HG02610 (cell line): ENCODE data around the gene DRAP1.

Experiments
- ATAC-seq: cut with Tn5 transposase; IDR thresholded peaks from one replicate; pipeline ENCODE4 v1.9.1; 2021; ENCODE audit warnings: mild to moderate bottlenecking, moderate library complexity; ENCODE audit not compliant: unreplicated experiment

Gene DRAP1, protein sequence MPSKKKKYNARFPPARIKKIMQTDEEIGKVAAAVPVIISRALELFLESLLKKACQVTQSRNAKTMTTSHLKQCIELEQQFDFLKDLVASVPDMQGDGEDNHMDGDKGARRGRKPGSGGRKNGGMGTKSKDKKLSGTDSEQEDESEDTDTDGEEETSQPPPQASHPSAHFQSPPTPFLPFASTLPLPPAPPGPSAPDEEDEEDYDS

DNA sequence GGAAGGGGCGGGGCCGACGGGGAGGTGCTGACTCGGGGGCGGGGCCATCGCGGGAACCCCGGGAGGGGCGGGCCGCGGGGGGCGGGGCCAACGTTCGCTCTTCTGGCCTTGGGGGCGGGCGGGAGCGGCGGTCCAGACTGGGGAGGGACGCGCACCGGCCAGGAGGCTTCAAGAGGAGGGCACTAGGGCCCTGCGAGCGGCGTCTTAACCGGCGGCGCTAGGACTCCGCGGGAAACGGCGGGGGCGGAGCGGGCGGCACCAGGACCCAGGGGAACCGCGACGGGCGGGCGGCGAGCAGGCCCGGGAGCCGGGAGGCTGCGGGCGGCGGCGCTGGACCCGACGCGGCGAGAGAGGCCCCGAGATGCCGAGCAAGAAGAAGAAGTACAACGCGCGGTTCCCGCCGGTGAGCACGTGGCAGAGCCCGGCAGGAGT is at the start of gene DRAP1:
Gene DRAP1, plus strand, starts transcription at position 286 of the 432 bp plus-strand sequence. Its CDS starts 76 bp downstream, at position 362.
- peak; percentile 82 for ATAC-seq

DNA sequence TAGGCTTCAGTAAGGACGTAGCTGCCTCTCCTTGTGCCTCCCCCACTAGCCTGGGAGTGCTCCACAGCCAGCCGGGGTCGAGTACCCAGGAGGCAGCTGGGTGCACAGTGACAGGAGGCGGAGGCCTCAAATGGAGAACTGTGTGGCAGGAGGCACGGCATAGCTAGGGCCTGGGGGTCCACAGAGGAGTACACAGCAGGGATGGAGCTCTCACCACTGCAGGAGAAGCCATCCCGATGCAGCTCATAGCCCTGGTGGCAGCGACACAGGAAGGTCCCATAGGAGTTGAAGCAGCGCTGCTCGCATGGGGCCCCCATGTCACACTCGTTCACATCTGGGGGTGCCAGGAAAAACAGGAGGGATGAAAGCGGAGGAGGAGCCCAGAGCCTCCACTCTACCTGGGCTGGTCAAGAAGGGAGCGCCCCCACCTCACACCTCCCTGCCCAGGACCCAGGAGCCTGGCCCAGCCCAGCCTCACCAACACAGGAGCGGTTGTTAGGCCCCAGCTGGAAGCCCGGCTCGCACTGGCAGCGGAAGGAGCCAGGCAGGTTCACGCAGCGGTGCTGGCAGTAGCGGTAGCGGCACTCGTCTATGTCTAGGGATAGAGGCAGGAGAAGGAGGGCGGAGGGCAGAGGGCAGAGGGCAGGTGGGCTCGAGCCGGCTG is 49.5 kb upstream of the DRAP1 start:
- ATAC-seq: no peak

DNA sequence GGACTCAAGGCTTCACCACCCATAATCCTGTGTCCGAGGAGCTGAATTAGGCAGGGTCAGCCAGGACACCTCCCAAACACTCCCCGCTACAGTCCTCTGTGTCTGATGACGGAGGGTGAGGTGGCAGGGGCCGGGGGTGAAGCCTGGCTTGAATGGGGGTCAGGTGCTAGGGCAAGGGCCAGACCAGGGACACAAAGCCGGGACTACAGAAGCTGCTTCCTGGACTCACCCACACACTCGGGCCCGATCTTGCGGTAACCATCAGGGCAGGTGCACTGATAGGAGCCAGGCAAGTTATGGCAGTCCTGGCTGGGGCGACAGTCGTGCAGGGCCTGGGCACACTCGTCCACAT is 48.9 kb upstream of the DRAP1 start:
- ATAC-seq: no peak

DNA sequence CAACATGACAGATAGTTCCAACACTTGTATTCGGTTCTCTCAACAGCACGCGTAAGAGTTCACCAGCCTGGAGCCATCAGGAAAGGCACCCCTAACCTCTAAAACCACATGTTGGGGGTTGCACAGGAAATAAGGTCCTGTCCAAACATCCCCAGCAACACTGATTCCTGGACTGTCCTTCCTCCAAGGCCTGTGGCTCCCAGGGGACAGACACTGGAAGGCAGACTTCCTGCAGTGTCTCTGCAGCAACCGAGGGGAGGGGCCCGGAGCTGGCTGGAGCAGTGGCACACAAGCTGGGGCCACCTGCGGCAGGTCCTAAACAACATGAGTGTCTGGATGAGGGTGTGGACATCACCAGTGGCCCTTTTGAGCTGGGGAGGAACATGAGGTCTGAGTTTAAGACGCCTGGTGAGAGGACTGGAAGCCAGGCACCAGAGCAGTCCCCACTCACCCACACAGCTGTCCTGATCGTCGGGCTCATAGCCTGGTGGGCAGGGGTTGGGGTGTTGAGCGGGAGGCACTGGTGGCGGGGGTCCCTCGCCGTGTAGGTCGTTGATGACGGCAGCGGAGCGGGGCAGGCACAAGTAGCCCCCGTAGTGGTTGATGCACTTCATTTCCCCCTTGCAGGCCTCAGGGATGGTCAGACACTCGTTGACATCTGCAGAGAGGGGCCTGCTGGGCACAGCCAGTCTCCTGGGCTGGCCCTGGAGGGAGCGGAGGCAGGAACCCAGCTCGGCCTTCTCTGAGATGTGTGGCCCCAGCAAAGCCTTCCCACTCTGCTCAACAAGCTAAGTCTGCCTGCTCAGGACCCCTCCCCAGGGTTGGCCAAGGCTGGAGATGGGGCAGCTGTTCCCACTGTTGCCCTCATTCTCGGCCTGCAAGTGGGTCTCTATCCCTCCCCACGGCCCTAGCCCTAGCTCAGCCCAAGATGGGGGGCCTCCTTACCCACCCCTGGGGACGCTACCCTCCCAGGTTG is 48.2 kb upstream of the DRAP1 start:
- ATAC-seq: no peak

DNA sequence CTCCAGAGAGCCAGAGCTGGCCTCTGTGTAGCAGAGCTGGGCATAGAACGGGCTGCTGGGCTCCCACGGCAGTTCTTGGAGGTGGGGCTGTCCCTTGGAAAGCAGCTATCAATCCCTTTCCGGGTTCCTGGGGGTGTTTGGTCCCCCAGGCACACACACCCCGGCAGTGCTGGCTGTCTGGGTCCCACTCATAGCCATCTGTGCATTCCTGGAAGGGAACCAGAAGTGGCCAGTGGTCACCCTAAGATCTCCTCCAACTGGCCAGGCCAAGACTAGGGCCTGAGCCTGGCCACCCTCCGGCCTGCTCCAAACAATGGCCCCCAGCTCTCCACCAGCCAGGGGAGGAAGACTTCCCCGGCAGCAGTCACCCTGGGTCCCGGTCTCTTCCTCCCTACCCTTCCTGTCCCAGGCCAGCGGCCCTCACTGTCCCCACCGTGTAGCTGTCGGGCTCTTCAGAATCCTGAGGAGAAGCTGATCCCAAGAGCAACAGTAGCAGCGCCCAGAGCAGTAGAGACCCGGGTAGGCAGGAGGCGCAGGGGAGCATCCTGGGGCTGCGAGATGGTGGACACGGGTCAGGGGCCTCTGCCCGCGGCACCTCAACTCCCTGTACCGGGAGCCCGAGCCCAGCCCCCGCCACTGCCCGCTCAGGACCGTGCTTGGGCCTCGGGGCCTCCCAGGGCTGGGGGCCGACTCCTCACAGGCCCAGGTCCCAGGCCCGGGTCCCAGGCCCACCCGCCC is 47.2 kb upstream of the DRAP1 start:
- ATAC-seq: no peak

DNA sequence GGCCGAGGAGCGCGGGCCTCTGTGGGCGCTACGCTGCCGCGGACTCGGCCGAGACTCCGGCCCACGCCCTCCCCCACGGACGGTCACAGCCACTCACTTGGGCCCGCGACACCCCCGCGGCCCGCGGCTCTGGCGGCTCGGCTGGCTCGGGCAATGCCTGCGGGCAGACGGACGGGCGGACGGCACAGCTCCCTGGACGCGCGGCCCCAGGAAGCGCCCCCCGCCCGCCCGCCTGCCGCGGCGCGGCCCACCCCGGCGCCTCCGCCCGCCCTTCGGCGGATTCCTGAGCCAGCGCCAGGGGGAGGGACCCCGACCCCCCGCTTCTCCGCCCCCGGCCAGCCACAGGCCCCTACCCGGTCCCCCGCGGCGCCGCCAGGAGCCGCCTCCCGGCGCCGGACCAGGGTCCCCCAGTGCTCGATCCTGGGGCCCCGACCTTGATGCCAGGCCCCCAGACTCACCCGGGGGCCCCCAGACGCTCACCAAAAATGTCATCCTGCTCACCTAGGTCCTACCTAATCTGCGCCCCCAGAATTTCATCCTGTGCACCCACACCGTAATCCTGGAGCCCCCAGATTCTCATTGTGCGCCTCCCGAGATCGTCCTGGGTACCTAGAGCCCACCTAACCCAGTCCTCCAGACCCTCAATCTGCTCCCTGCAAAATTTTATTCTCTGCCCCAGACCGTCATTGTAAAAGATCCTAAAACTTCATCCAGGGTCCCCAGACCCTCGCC is 46.5 kb upstream of the DRAP1 start, which contains the start of gene EFEMP2:
Gene EFEMP2, minus strand, starts transcription at position 215 of the 732 bp plus-strand sequence. CDS start 446 bp downstream, outside the sequence.
- no peak for ATAC-seq

DNA sequence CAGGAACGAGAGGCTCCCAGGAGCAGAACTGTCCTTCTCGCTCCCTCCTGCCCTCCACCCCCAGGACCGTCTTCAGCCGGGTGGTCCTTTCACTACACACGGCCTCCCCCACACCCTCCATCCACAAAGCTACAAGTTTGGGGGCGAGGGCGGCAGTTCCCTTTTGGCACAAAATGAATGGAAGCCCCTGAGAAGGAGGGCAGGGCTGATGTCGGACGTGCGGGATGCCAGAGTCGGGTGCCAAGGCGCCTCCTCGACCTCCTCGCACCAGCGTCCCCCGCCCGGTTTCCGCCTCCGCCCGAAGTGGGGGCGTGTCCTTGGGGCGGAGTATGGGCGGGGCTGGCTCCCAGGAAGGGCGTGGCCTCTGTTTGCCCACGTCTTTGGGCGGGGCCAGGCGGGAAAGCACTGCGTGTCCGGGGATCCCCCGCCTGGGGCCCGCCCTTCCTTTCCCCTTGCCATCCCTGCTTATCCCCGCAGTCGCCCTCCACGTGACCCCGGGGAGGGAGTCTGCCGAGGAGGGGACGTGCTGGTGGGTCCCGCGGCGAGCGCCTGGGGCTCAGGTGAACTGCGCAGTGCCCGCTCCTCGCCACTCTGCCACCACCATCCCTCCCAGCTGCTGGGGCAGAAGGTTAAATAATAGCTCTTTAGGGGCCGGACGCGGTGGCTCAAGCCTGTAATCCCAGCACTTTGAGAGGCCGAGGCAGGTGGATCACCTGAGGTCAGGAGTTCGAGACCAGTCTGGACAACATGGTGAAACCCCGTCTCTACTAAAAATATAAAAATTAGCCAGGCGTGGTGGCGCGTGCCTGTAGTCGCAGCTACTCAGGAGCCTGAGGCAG is 45.7 kb upstream of the DRAP1 start:
- ATAC-seq: peak; percentile 75

DNA sequence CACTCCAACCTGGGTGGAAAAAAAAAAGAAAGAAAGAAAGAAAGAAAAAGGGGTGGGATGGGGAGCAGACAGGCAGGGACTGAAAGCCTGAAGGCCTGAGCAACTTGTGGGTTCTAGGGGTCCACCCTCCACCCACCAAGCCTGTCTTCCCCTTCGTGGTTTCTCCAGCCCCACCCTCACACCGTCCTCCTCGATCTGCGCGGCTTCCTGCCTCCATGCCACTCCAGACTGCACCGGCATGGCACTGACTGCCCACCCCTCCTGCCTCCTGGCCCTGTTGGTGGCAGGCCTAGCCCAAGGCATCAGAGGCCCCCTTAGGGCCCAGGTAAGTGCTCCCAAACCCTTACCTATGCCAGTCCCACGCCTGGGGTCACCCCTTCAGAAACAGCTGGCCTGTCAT is 39.6 kb upstream of the DRAP1 start, which contains the start of gene CTSW:
Gene CTSW, plus strand, starts transcription at position 221 of the 400 bp plus-strand sequence. Its CDS starts 18 bp downstream, at position 239.
- no peak for ATAC-seq

DNA sequence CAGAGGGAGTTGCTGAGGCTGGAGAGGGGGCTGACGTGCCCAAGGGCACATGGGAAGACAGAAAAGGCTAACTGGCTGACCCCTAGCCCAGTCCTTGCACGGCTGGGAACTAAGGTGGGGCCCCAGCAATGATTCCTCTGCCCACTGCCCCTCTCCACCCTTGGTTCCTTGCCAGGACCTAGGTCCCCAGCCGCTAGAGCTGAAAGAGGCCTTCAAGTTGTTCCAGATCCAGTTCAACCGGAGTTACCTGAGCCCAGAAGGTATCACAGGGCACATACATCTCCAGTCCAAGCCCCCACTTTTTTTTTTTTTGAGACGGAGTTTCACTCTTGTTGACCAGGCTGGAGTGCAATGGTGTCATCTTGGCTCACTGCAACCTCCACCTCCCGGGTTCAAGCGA is 39.2 kb upstream of the DRAP1 start:
- ATAC-seq: no peak

DNA sequence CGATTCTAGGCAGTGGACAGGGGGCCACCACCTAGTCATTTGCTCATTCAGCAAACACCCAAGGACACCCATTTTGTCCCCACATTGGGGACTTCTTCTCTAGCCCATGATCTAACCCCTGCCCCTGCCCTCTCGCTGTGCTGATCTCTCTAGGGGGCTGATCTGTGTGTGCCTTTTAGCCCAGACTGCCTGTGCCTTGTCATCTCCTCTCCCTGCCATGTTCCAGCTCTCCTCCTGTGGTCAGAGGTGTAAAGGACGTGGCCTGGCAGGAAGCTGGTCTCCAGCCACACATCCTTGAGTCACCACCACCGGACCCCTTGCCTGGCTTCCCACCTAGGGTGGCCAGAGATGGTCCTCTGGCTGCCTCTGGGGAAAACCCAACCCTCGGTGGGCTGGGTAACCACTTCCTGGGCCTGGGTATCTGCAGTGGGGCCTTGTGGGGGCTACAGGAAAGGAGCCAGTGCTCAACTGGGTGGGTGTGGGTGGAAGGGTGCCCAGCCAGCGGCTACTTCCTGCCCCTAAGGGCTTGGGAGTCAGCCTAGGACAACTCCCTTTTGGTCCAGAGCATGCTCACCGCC is 38.3 kb upstream of the DRAP1 start:
- ATAC-seq: no peak

DNA sequence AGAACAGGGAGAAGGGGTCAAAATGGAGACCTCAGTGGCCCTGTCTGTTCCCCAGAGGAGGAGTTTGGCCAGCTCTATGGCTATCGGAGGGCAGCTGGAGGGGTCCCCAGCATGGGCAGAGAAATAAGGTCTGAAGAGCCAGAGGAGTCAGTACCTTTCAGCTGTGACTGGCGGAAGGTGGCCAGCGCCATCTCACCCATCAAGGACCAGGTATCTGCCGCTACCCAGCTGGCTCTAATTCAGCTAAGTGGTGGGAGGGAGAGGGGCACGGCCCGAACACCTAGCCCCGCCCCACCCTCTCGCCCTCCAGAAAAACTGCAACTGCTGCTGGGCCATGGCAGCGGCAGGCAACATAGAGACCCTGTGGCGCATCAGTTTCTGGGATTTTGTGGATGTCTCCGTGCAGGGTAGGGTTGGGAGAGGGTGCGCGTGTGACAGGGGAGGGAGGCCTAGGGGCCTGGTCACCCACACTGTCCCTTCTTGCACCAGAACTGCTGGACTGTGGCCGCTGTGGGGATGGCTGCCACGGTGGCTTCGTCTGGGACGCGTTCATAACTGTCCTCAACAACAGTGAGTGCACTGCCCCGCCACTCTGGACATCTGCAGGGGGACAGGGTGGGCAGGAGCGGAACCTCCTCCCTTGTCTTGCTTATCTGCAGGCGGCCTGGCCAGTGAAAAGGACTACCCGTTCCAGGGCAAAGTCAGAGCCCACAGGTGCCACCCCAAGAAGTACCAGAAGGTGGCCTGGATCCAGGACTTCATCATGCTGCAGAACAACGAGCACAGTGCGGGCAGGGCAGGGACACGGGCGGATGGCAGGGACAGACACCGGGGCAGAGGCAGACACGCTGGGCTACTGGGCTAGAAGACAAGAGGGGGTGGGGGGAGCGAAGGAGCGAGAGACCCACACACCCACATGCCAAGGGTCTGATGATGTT is 36.8 kb upstream of the DRAP1 start:
- no peak for ATAC-seq

DNA sequence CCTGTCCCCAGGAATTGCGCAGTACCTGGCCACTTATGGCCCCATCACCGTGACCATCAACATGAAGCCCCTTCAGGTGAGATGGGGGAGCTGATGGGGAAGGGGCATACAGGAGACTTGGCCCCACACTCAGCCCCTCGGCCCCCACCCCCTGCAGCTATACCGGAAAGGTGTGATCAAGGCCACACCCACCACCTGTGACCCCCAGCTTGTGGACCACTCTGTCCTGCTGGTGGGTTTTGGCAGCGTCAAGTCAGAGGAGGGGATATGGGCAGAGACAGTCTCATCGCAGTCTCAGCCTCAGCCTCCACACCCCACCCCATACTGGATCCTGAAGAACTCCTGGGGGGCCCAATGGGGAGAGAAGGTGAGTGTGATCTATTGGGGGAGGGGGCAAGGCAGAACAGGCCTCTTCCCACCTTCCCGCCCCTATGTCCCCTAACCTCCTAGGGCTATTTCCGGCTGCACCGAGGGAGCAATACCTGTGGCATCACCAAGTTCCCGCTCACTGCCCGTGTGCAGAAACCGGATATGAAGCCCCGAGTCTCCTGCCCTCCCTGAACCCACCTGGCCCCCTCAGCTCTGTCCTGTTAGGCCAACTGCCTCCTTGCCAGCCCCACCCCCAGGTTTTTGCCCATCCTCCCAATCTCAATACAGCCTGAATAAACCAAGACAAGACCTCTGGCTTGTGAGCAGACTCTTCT is 36.0 kb upstream of the DRAP1 start:
- ATAC-seq: no peak

DNA sequence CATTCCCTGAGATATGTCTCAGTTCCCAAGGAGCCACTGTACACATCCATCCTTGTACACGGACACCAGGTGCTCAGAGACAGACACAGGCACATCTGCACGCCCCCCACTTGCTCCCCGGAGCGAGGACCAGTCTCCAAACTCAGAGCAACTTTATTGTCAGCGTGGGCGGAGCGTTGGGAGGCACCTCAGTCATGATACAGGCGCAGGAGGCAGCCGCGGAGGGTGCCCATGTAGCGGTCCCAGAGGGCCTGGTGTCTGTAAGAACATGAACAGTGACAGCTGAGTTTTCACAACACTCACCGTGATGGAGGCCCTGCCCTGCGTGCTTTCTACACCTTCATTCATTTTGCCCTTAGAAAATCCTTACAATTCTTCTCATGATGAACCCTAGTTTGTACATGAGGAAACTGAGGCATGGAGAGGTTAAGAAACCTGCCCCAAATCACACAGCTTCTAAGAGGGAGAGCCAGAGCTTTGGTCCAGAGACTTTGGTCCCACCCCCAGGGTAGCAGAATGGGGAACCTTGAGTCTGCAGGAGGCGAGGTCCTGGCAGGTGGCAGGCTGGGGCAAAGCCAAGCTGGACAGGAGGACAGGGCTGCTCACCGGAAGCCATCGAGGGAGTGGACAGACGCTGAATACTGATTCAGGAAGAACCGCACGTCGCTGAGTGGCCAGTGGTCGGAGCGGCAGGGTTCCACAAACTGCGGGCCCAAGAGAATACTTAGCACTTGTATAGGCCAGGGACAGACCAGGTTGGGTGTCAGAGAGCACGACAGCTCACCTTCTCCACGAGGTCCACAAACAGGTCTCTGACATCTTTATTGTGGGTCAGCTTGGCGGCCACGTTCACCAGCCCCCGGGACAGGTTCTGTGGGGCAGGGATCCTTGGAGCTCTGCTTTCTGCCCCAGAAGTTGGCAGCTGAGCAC is 35.2 kb upstream of the DRAP1 start:
- ATAC-seq: no peak

DNA sequence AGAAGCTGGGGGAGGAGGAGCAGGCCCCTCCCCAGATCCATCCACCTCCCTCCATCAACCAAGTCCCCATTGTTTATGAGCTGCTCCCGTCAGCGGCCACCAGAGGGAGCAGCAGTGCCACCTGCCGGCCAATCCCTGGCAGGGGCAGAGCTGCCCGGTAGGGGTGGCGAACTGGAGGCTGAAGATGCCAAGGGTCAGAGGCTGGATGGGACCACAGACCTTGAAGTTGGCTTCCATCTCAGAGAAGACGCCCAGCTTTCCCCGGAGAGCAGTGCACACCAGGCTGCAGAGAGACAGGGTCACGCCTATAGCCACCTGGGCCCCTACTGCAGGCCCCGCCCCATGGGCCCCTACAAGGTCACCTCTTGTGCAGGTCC is 34.5 kb upstream of the DRAP1 start:
- no peak for ATAC-seq

DNA sequence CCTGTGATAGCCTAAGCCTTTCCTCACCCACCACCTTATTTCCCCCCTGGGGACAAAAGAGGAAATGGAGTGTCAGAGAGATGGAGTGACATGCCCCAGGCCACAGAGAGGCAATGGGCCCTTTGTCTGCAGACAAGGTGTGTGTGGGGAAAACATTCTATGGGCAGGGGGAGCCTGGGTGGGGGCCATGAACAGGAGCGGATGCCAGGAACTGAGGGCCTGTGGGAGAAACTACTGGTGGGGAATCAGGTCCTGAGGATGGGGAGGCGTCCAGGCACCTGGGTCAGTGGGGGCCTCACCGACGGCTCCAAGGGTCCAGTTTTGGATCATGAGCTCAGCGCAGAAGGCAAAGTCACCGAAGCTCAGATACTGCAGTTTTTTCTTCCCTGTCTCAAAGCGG is 34.0 kb upstream of the DRAP1 start:
- ATAC-seq: no peak
